Hepatocyte (in vitro differentiated cells): Measurements from ENCODE around the gene C4orf50. TPM values are rescaled to one million over a fixed set of nuclear protein-coding genes. Genes with fewer than 3 reads are reported as not detected.

Source experiments
- DNase-seq: peaks from one replicate; pipeline ENCODE4 v3.0.0-alpha.2; 2016; ENCODE audit warnings: low spot score
- H2AFZ ChIP-seq: fragments of 200-600 bp; sonication (generic); 2 replicates; pipeline ENCODE4 v1.6.0; 2016; ENCODE audit warnings: antibody characterized with exemption, mild to moderate bottlenecking
- H3K27ac ChIP-seq: fragments of 200-600 bp; sonication (generic); 2 replicates; pipeline ENCODE4 v1.5.1; 2016; ENCODE audit warnings: mild to moderate bottlenecking
- H3K27me3 ChIP-seq: fragments of 200-600 bp; sonication (generic); 2 replicates; pipeline ENCODE4 v1.6.1; 2016
- H3K36me3 ChIP-seq: fragments of 200-600 bp; sonication (generic); replicated peaks from 2 replicates; pipeline ENCODE4 v1.5.1; 2016; ENCODE audit warnings: low read depth; ENCODE audit not compliant: insufficient read depth
- H3K4me1 ChIP-seq: fragments of 200-600 bp; sonication (generic); 2 replicates; pipeline ENCODE4 v1.5.1; 2016; ENCODE audit warnings: mild to moderate bottlenecking, moderate library complexity; ENCODE audit not compliant: insufficient read depth
- H3K4me2 ChIP-seq: fragments of 200-600 bp; sonication (generic); 2 replicates; pipeline ENCODE4 v1.6.0; 2016
- H3K4me3 ChIP-seq: fragments of 200-600 bp; sonication (generic); 2 replicates; pipeline ENCODE4 v1.5.1; 2016; ENCODE audit warnings: mild to moderate bottlenecking
- H3K79me2 ChIP-seq: fragments of 200-600 bp; sonication (generic); 2 replicates; pipeline ENCODE4 v1.6.0; 2017; ENCODE audit warnings: mild to moderate bottlenecking
- H3K9me2 ChIP-seq: fragments of 200-600 bp; sonication (generic); replicated peaks from 2 replicates; pipeline ENCODE4 v1.6.0; 2017; ENCODE audit warnings: mild to moderate bottlenecking; ENCODE audit not compliant: insufficient read depth
- H3K9me3 ChIP-seq: fragments of 200-600 bp; sonication (generic); 2 replicates; pipeline ENCODE4 v1.5.1; 2016; ENCODE audit warnings: low read depth, mild to moderate bottlenecking
- H4K20me1 ChIP-seq: fragments of 200-600 bp; sonication (generic); 2 replicates; pipeline ENCODE4 v1.6.0; 2016; ENCODE audit warnings: mild to moderate bottlenecking; ENCODE audit not compliant: insufficient read depth, poor library complexity, severe bottlenecking
- CTCF ChIP-seq: fragments of 200-600 bp; sonication (generic); IDR thresholded peaks from 2 replicates; pipeline ENCODE4 v1.5.1; 2016; ENCODE audit warnings: antibody characterized with exemption, mild to moderate bottlenecking; ENCODE audit not compliant: poor library complexity
- EZH2 ChIP-seq: fragments of 200-600 bp; sonication (generic); IDR thresholded peaks from 2 replicates; pipeline ENCODE4 v1.6.1; 2016; ENCODE audit warnings: antibody characterized with exemption, mild to moderate bottlenecking, borderline replicate concordance
- EZH2phosphoT487 ChIP-seq: fragments of 200-600 bp; sonication (generic); IDR thresholded peaks from one replicate; pipeline ENCODE4 v1.6.1; 2018; ENCODE audit warnings: antibody characterized with exemption, mild to moderate bottlenecking, low read depth, moderate library complexity; ENCODE audit not compliant: unreplicated experiment, severe bottlenecking
- WGBS: methylation state at CpG from one replicate; pipeline ENCODE4 v1.1.6; 2016; ENCODE audit warnings: low lambda C conversion rate; ENCODE audit errors: missing lambda C conversion rate; 5-methylcytosine and 5-hydroxymethylcytosine counted together
- polyA plus RNA-seq: library from polyadenylated mRNA; unstranded; fragments of >200 nt; fragmentation: Nextera tagmentation; extraction: Ambion mirVana; gene quantifications from 2 replicates; pipeline ENCODE4 v1.2.1, GENCODE V29; 2016
- total RNA-seq: library from RNA; depleted of rRNA; stranded (reverse); fragments of >200 nt; gene quantifications from 2 replicates; pipeline ENCODE4 v1.2.3, GENCODE V29; 2014

Gene C4orf50
- total and polyA plus RNA-seq, 2 experiments from 2014 or later = not detected

- Histone ChIP-seq H3K27me3 (peaks cover 11% of the 10 kb centered on the region), H3K4me1 (no peaks in the 10 kb centered on the region), H3K36me3 (no peaks in the 10 kb centered on the region), H3K4me2 (no peak overlapping the region), H3K27ac (no peak overlapping the region), H3K4me3 (no peak overlapping the region), H2AFZ (no peak overlapping the region), H4K20me1 (no peaks in the 10 kb centered on the region), H3K9me2 (no peaks in the 10 kb centered on the region), H3K9me3 (no peaks in the 10 kb centered on the region), H3K79me2 (no peaks in the 10 kb centered on the region)
- TF ChIP-seq CTCF = no peak
- no peak for TF ChIP-seq EZH2phosphoT487
- no peak for TF ChIP-seq EZH2
- 70% methylated on average over 15 of the region's 15 CpGs for WGBS
- peak; percentile 28 for DNase-seq
Measured at GRCh38 chr4:6047130-6047673, 29.0 kb upstream of the C4orf50 start.

GRCh38 chr4:6046526-6047129 lies 28.4 kb upstream of the C4orf50 start:
- H4K20me1 ChIP-seq = no peaks in the 10 kb centered on the region
- no peak overlapping the region for H2AFZ ChIP-seq
- H3K4me1 ChIP-seq = no peaks in the 10 kb centered on the region
- no peak overlapping the region for H3K4me2 ChIP-seq
- H3K79me2 ChIP-seq = no peaks in the 10 kb centered on the region
- H3K27me3 ChIP-seq = peaks cover 11% of the 10 kb centered on the region
- no peak overlapping the region for H3K27ac ChIP-seq
- no peak overlapping the region for H3K4me3 ChIP-seq
- TF ChIP-seq CTCF (no peak), EZH2phosphoT487 (no peak), EZH2 (no peak)
- no peaks in the 10 kb centered on the region for H3K36me3 ChIP-seq
- 86% methylated on average over 10 of the region's 14 CpGs for WGBS
- no peaks in the 10 kb centered on the region for H3K9me3 ChIP-seq
- no peaks in the 10 kb centered on the region for H3K9me2 ChIP-seq
- no peak for DNase-seq

GRCh38 chr4:6044805-6045204 lies 26.6 kb upstream of the C4orf50 start:
- WGBS = 57% methylated on average over 9 of the region's 9 CpGs
- no peak for DNase-seq
- Histone ChIP-seq H3K36me3 (no peaks in the 10 kb centered on the region), H3K27me3 (peaks cover 11% of the 10 kb centered on the region), H3K27ac (no peak overlapping the region), H3K9me3 (no peaks in the 10 kb centered on the region), H3K4me2 (no peak overlapping the region), H2AFZ (no peak overlapping the region), H3K4me1 (no peaks in the 10 kb centered on the region), H4K20me1 (no peaks in the 10 kb centered on the region), H3K9me2 (no peaks in the 10 kb centered on the region), H3K4me3 (no peak overlapping the region), H3K79me2 (no peaks in the 10 kb centered on the region)
- TF ChIP-seq EZH2phosphoT487 (no peak), EZH2 (no peak), CTCF (no peak)

GRCh38 chr4:6044276-6044675 lies 26.0 kb upstream of the C4orf50 start:
- Histone ChIP-seq H3K79me2 (no peaks in the 10 kb centered on the region), H3K9me2 (no peaks in the 10 kb centered on the region), H3K27ac (no peak overlapping the region), H3K4me1 (no peaks in the 10 kb centered on the region), H4K20me1 (no peaks in the 10 kb centered on the region), H3K4me2 (no peak overlapping the region), H3K9me3 (no peaks in the 10 kb centered on the region), H3K36me3 (no peaks in the 10 kb centered on the region), H3K4me3 (no peak overlapping the region), H2AFZ (no peak overlapping the region), H3K27me3 (peaks cover 11% of the 10 kb centered on the region)
- WGBS = 90% methylated on average over 9 of the region's 9 CpGs
- TF ChIP-seq CTCF = no peak
- no peak for TF ChIP-seq EZH2phosphoT487
- TF ChIP-seq EZH2 = no peak
- DNase-seq = no peak
